ENCODE results near the gene DIS3L2. TPM values are rescaled to one million over a fixed set of nuclear protein-coding genes. Genes with fewer than 3 reads are reported as not detected.
"Not testable (repeated sequence)": the region's sequence is repeated elsewhere in the genome, so short reads cannot be mapped to it uniquely, and the experiment has no call there.

The DIS3L2 gene
- total RNA-seq, 4 donors from 2014 or later: 13.3 to 31.0 (median 23.6) TPM

- no peak overlapping the region for H3K27ac ChIP-seq
Observed at GRCh38 chr2:232322560-232323327, 361.2 kb downstream of the DIS3L2 start.

DNA sequence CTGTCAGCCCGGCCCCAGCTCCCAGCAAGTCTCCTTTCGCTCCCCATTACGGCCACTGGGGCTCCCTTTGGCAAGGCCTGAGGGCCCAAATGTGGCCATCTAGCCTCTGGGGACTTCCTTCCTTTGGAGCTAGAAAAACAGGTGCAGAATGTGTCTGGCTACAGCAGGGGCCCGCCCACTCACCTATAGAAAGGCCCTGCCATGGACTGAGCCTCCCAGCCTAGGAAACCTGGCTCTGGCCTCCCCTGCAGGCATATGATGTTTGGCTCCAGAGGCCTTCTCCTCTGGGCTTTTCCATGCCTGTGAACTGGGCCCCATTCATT is 361.8 kb downstream of the DIS3L2 start:
- H3K27me3 ChIP-seq: no peaks in the 10 kb centered on the region
- H3K27ac ChIP-seq: no peak overlapping the region
- ATAC-seq: no peak
- TF ChIP-seq, protein P1, sequence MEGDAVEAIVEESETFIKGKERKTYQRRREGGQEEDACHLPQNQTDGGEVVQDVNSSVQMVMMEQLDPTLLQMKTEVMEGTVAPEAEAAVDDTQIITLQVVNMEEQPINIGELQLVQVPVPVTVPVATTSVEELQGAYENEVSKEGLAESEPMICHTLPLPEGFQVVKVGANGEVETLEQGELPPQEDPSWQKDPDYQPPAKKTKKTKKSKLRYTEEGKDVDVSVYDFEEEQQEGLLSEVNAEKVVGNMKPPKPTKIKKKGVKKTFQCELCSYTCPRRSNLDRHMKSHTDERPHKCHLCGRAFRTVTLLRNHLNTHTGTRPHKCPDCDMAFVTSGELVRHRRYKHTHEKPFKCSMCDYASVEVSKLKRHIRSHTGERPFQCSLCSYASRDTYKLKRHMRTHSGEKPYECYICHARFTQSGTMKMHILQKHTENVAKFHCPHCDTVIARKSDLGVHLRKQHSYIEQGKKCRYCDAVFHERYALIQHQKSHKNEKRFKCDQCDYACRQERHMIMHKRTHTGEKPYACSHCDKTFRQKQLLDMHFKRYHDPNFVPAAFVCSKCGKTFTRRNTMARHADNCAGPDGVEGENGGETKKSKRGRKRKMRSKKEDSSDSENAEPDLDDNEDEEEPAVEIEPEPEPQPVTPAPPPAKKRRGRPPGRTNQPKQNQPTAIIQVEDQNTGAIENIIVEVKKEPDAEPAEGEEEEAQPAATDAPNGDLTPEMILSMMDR (IDR thresholded peaks at IDR 0.05): no peak
- no peak for TF ChIP-seq POLR2A (IDR thresholded peaks at IDR 0.05)
- no CpG with 5 or more reads among the region's 4 CpGs for WGBS, 2 donors (ENCODE audit: low coverage in 1 of 2)
- no peaks in the 10 kb centered on the region for H3K36me3 ChIP-seq
- H3K4me1 ChIP-seq: no peaks in the 10 kb centered on the region
- no peaks in the 10 kb centered on the region for H3K9me3 ChIP-seq
- no peak overlapping the region for H3K4me3 ChIP-seq

More at GRCh38 chr2:232322560-232323327, 361.2 kb downstream of the DIS3L2 start:
- Histone ChIP-seq H3K4me1 (no peaks in the 10 kb centered on the region), H3K9me3 (no peaks in the 10 kb centered on the region), H3K27me3 (no peaks in the 10 kb centered on the region), H3K4me3 (no peak overlapping the region), H3K36me3 (no peaks in the 10 kb centered on the region)
- no peak for ATAC-seq
- TF ChIP-seq EP300 (IDR thresholded peaks at IDR 0.05) (no peak), POLR2AphosphoS5 (IDR thresholded peaks at IDR 0.05) (no peak), POLR2A (IDR thresholded peaks at IDR 0.05) (no peak)
- TF ChIP-seq, protein P1 (IDR thresholded peaks at IDR 0.05): no peak
- 80 to 92% methylated on average over 2 to 4 of the region's 18 CpGs for WGBS, 2 donors (ENCODE audit: low coverage in 1 of 2)

GRCh38 chr2:232323967-232324366 is 362.5 kb downstream of the DIS3L2 start:
- H3K36me3 ChIP-seq, H3K4me3 ChIP-seq, H3K4me1 ChIP-seq, H3K27me3 ChIP-seq, ATAC-seq, H3K27ac ChIP-seq, H3K9me3 ChIP-seq: not testable (repeated sequence)
- WGBS, 2 donors (ENCODE audit: low coverage in 1 of 2): 100% methylated on average over 3 of the region's 6 CpGs; no CpG with 5 or more reads in 1 of the 2 donors

GRCh38 chr2:232324778-232325177 is 363.3 kb downstream of the DIS3L2 start:
- H3K9me3 ChIP-seq: no peaks in the 10 kb centered on the region
- H3K36me3 ChIP-seq: no peaks in the 10 kb centered on the region
- no peak overlapping the region for H3K27ac ChIP-seq
- H3K27me3 ChIP-seq: no peaks in the 10 kb centered on the region
- H3K4me1 ChIP-seq: no peaks in the 10 kb centered on the region
- TF ChIP-seq POLR2AphosphoS5 (IDR thresholded peaks at IDR 0.05): no peak
- no peak for TF ChIP-seq POLR2A (IDR thresholded peaks at IDR 0.05)
- no peak for TF ChIP-seq EP300 (IDR thresholded peaks at IDR 0.05)
- TF ChIP-seq, protein P1 (IDR thresholded peaks at IDR 0.05): no peak
- H3K4me3 ChIP-seq: no peak overlapping the region
- no peak for ATAC-seq
- 71 to 73% methylated on average over 2 to 3 of the region's 4 CpGs for WGBS, 2 donors (ENCODE audit: low coverage in 1 of 2)

GRCh38 chr2:232325324-232326273 is 364.1 kb downstream of the DIS3L2 start:
- ATAC-seq: peak; percentile 49
- H3K9me3 ChIP-seq: no peaks in the 10 kb centered on the region
- TF ChIP-seq EP300 (IDR thresholded peaks at IDR 0.05) (no peak), POLR2AphosphoS5 (IDR thresholded peaks at IDR 0.05) (no peak), POLR2A (IDR thresholded peaks at IDR 0.05) (no peak)
- TF ChIP-seq, protein P1 (IDR thresholded peaks at IDR 0.05): peak in 3 of 4 experiments; percentile 50 to 80 (median 51)
- H3K4me1 ChIP-seq: no peaks in the 10 kb centered on the region
- peaks cover 0 to 7% of the 10 kb centered on the region in 2 donors for H3K36me3 ChIP-seq
- 80 to 96% methylated on average over 1 to 7 of the region's 24 CpGs for WGBS, 2 donors (ENCODE audit: low coverage in 1 of 2)
- H3K4me3 ChIP-seq: no peak overlapping the region
- no peaks in the 10 kb centered on the region for H3K27me3 ChIP-seq
- no peak overlapping the region for H3K27ac ChIP-seq
